Measurements from ENCODE around the gene UXS1.
A peak's percentile ranks its signal among the peaks of the same experiment; 100 is the strongest.

The UXS1 gene

DNA sequence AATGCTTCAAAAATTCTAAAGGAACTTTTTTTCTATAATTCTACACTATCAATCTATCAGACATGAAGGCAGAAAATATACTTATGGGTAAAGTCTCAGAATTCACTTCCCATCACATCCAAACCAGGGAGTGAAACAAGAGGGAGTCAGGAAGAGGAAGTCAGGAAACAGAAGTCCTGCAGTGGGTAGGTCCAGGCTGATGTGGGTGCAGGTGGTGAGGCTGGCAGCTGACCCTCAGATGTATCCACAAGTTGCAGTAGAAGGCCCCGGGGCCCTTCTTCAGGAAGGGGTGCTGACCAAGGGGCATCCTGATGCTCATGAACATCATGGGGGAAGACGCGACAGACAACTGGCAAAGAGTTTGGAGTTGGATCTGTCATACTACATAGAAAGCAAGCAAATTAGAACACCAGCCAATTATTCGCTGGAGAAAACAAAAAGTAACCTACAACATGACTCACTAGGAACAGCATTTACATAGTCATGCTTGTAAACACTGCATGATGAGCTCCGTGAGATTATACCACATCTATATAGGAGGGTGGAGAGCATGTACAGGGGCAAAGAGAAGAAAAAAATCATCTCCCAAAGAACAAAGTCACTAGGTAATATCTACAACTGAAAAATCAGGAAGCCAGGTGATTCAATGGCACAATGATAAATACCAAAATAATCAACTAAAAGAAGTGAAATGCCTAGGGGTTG, 4.2 kb downstream of the UXS1 start:
- peaks cover 0 to 14% (median 0%) of the 10 kb centered on the region in 4 experiments for H3K36me3 ChIP-seq (ENCODE audit: control insufficient read depth in 4 of 4, insufficient read depth in 4 of 4, low read length in 3 of 4)
- no peaks in the 10 kb centered on the region for H3K27me3 ChIP-seq (replicated peaks in 2 of 5; ENCODE audit: control insufficient read depth in 4 of 5, insufficient read depth in 5 of 5, low read length in 4 of 5)
- DNase-seq: peak in 2 of 3 donors; percentile 52 to 66
- H3K4me1 ChIP-seq (ENCODE audit: control extremely low read depth in 1 of 4, control insufficient read depth in 4 of 4, insufficient read depth in 4 of 4, low read length in 3 of 4): peaks cover 18 to 62% (median 47%) of the 10 kb centered on the region in 4 experiments
- ChIA-PET POLR2A (no interaction called here), CTCF (interaction anchor here (2.7 kb wide), 1 partner anchor 23 kb away, joined by 7 read pairs; no protein-coding TSS in a partner anchor)
- H3K4me3 ChIP-seq (ENCODE audit: control insufficient read depth in 1 of 7, extremely low read depth in 1 of 7, insufficient read depth in 4 of 7, low read depth in 2 of 7, low read length in 6 of 7): no peak overlapping the region
- peak overlapping the region in 1 of 2 experiments; percentile 14 for H3K27ac ChIP-seq (ENCODE audit: insufficient read depth in 1 of 2, low read depth in 1 of 2, low read length in 2 of 2, poor library complexity in 1 of 2, severe bottlenecking in 2 of 2)
- no peaks in the 10 kb centered on the region for H3K9me3 ChIP-seq (ENCODE audit: control extremely low read depth in 1 of 5, control insufficient read depth in 4 of 5, insufficient read depth in 2 of 5, low read depth in 1 of 5, low read length in 4 of 5)
- WGBS (ENCODE audit: insufficient coverage): 14% methylated on average over 1 of the region's 5 CpGs

DNA sequence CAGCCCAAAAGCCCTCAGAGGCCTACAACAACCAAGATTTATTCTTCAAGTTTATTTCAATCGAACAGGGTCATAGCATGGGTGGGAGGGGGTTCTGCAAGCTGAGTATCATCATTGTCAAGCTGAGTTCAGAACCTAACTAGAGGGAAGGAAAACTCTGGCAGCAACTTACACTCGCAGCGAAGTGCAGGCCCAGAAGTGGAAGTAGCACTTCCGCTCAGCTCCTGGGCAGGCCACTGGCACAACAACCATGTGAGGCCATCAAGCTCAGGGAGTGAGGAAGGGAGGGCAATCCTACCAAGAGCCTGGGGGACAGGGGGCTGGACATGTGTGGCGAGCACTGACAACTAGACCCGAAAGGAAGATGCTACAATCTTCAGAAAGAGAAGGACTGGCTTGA, 4.8 kb downstream of the UXS1 start:
- peak in 2 of 3 donors; percentile 56 to 69 for DNase-seq
- Histone ChIP-seq H3K4me3 (ENCODE audit: control insufficient read depth in 1 of 7, extremely low read depth in 1 of 7, insufficient read depth in 4 of 7, low read depth in 2 of 7, low read length in 6 of 7) (peak overlapping the region in 2 of 7 experiments; percentile 21 to 42), H3K9me3 (ENCODE audit: control extremely low read depth in 1 of 5, control insufficient read depth in 4 of 5, insufficient read depth in 2 of 5, low read depth in 1 of 5, low read length in 4 of 5) (no peaks in the 10 kb centered on the region), H3K27ac (ENCODE audit: insufficient read depth in 1 of 2, low read depth in 1 of 2, low read length in 2 of 2, poor library complexity in 1 of 2, severe bottlenecking in 2 of 2) (peak overlapping the region in 1 of 2 experiments; percentile 54), H3K36me3 (ENCODE audit: control insufficient read depth in 4 of 4, insufficient read depth in 4 of 4, low read length in 3 of 4) (peaks cover 0 to 14% (median 0%) of the 10 kb centered on the region in 4 experiments), H3K27me3 (replicated peaks in 2 of 5; ENCODE audit: control insufficient read depth in 4 of 5, insufficient read depth in 5 of 5, low read length in 4 of 5) (no peaks in the 10 kb centered on the region), H3K4me1 (ENCODE audit: control extremely low read depth in 1 of 4, control insufficient read depth in 4 of 4, insufficient read depth in 4 of 4, low read length in 3 of 4) (peaks cover 23 to 66% (median 52%) of the 10 kb centered on the region in 4 experiments)
- CTCF ChIA-PET: interaction anchor here (2.7 kb wide), 1 partner anchor 23 kb away, joined by 7 read pairs; no protein-coding TSS in a partner anchor
- POLR2A ChIA-PET: no interaction called here
- 19% methylated on average over 5 of the region's 6 CpGs for WGBS (ENCODE audit: insufficient coverage)

DNA sequence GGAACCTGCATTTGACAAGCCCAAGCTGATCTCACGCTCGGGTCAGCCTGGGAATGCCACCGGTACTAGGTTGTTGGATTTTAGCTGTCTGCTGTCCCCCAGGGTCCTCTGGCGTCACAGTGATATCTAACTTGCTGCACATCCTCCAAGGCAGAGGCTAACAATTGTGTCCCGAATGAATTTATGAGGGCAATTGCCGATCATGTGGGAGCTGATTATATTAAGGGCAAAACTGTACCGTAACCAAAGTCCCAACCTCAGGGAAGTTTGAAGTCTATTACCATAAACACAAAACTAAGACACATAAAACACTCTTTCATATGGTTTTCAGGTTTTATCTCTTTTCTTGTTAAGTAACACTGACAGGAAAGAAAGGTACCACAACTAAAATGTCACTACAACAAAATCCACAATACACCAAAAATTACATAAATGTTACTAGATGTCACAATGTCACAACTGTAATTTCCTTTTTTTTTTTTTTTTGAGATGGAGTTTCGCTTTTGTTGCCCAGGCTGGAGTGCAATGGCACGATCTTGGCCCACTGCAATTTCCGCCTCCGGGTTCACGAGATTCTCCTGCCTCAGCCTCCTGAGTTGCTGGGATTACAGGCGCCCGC, 6.7 kb downstream of the UXS1 start:
- Histone ChIP-seq H3K4me3 (ENCODE audit: control insufficient read depth in 1 of 7, extremely low read depth in 1 of 7, insufficient read depth in 4 of 7, low read depth in 2 of 7, low read length in 6 of 7) (no peak overlapping the region), H3K27ac (ENCODE audit: insufficient read depth in 1 of 2, low read depth in 1 of 2, low read length in 2 of 2, poor library complexity in 1 of 2, severe bottlenecking in 2 of 2) (no peak overlapping the region), H3K27me3 (replicated peaks in 2 of 5; ENCODE audit: control insufficient read depth in 4 of 5, insufficient read depth in 5 of 5, low read length in 4 of 5) (no peaks in the 10 kb centered on the region), H3K36me3 (ENCODE audit: control insufficient read depth in 4 of 4, insufficient read depth in 4 of 4, low read length in 3 of 4) (peaks cover 0 to 14% (median 0%) of the 10 kb centered on the region in 4 experiments), H3K9me3 (ENCODE audit: control extremely low read depth in 1 of 5, control insufficient read depth in 4 of 5, insufficient read depth in 2 of 5, low read depth in 1 of 5, low read length in 4 of 5) (no peaks in the 10 kb centered on the region), H3K4me1 (ENCODE audit: control extremely low read depth in 1 of 4, control insufficient read depth in 4 of 4, insufficient read depth in 4 of 4, low read length in 3 of 4) (peaks cover 21 to 73% (median 56%) of the 10 kb centered on the region in 4 experiments)
- DNase-seq: no peak
- 85% methylated on average over 13 of the region's 14 CpGs for WGBS (ENCODE audit: insufficient coverage)
- ChIA-PET POLR2A (no interaction called here), CTCF (interaction anchor here (1.3 to 1.5 kb wide), 2 partner anchors 8 to 23 kb away, joined by 3 read pairs; no protein-coding TSS in a partner anchor)

DNA sequence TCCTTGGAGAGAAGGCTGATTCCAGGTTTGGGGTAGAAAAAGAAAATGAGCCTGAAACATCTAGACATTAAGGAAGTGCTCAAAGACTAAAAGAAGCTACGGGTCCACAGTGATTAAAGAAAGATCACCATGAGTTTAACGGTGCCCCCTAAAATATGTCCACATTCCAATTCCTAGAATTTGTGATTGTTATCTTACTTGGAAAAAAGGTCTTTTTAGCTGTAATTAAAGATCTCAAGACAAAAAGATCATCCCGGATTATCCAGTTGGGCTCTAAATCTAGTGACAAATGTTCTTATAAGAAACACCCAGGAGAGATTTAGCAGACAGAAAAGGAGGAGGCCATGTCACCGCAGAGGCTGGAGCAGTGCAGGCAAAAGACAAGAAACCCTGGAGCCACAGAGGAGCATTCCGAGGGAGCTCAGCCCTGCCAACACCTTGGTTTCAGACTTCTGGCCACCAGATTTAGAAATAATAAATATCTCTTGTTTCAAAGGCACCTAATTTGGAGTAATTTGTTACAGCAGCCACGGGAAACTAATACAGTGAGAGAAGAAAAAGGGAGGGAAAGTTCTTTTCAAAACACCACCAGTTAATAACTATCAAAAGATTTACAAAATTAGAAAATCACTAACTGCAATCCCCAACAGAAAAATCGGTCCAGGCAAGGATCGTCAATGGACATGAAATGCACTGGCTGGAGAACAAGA, 8.5 kb downstream of the UXS1 start:
- ChIA-PET CTCF (interaction anchor here (1.5 kb wide), 1 partner anchor 10 kb away, joined by 3 read pairs; no protein-coding TSS in a partner anchor), POLR2A (no interaction called here)
- H3K27ac ChIP-seq (ENCODE audit: insufficient read depth in 1 of 2, low read depth in 1 of 2, low read length in 2 of 2, poor library complexity in 1 of 2, severe bottlenecking in 2 of 2): no peak overlapping the region
- WGBS (ENCODE audit: insufficient coverage): 82% methylated on average over 6 of the region's 8 CpGs
- no peaks in the 10 kb centered on the region for H3K27me3 ChIP-seq (replicated peaks in 2 of 5; ENCODE audit: control insufficient read depth in 4 of 5, insufficient read depth in 5 of 5, low read length in 4 of 5)
- peaks cover 0 to 14% (median 0%) of the 10 kb centered on the region in 4 experiments for H3K36me3 ChIP-seq (ENCODE audit: control insufficient read depth in 4 of 4, insufficient read depth in 4 of 4, low read length in 3 of 4)
- H3K9me3 ChIP-seq (ENCODE audit: control extremely low read depth in 1 of 5, control insufficient read depth in 4 of 5, insufficient read depth in 2 of 5, low read depth in 1 of 5, low read length in 4 of 5): no peaks in the 10 kb centered on the region
- no peak for DNase-seq
- H3K4me3 ChIP-seq (ENCODE audit: control insufficient read depth in 1 of 7, extremely low read depth in 1 of 7, insufficient read depth in 4 of 7, low read depth in 2 of 7, low read length in 6 of 7): no peak overlapping the region
- H3K4me1 ChIP-seq (ENCODE audit: control extremely low read depth in 1 of 4, control insufficient read depth in 4 of 4, insufficient read depth in 4 of 4, low read length in 3 of 4): peaks cover 15 to 60% (median 48%) of the 10 kb centered on the region in 4 experiments

DNA sequence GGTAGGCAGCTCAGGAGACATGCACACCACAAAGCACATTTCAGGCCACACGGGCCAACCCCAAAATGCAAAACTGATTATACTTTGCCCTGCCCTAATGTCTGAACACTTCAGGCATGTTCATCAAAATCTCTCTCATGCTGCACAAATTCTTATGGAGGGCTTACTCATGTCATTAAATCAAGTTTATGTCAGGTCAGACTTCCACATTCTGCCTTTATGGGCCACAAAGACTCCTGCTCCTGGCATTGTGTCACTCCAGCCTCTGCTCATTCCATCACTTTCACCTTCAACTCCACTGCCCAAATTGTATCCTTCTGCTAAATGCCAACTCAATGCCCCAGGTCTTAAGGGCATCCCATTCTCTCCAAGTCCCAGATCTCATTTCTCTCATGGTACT, 9.2 kb downstream of the UXS1 start:
- POLR2A ChIA-PET: no interaction called here
- no peaks in the 10 kb centered on the region for H3K9me3 ChIP-seq (ENCODE audit: control extremely low read depth in 1 of 5, control insufficient read depth in 4 of 5, insufficient read depth in 2 of 5, low read depth in 1 of 5, low read length in 4 of 5)
- no peaks in the 10 kb centered on the region for H3K27me3 ChIP-seq (replicated peaks in 2 of 5; ENCODE audit: control insufficient read depth in 4 of 5, insufficient read depth in 5 of 5, low read length in 4 of 5)
- H3K36me3 ChIP-seq (ENCODE audit: control insufficient read depth in 4 of 4, insufficient read depth in 4 of 4, low read length in 3 of 4): peaks cover 0 to 14% (median 0%) of the 10 kb centered on the region in 4 experiments
- H3K27ac ChIP-seq (ENCODE audit: insufficient read depth in 1 of 2, low read depth in 1 of 2, low read length in 2 of 2, poor library complexity in 1 of 2, severe bottlenecking in 2 of 2): no peak overlapping the region
- 100% methylated on average over 1 of the region's 1 CpG for WGBS (ENCODE audit: insufficient coverage)
- no peak overlapping the region for H3K4me3 ChIP-seq (ENCODE audit: control insufficient read depth in 1 of 7, extremely low read depth in 1 of 7, insufficient read depth in 4 of 7, low read depth in 2 of 7, low read length in 6 of 7)
- CTCF ChIA-PET: interaction anchor here (1.6 kb wide), 1 partner anchor 9 kb away, joined by 6 read pairs; no protein-coding TSS in a partner anchor
- H3K4me1 ChIP-seq (ENCODE audit: control extremely low read depth in 1 of 4, control insufficient read depth in 4 of 4, insufficient read depth in 4 of 4, low read length in 3 of 4): peaks cover 15 to 53% (median 46%) of the 10 kb centered on the region in 4 experiments
- DNase-seq: peak in 2 of 3 donors; percentile 50 to 55

DNA sequence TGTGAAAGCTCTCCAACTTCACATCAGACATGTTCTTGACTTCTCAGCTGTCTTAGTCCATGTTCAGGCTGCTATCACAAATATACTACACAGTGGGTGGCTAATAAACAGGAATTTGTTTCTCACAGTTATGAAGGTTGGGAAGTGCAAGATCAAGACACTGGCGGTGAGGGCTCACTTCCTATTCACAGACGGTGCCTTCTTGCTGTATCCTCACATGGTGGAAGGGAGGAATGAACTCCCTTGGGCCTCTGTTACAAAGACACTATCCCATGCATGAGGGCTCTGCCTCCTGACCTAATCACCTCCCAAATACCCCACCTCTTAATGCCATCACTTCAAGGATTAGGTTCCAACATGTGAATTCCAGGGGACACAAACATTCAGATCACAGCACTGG, 9.7 kb downstream of the UXS1 start:
- H3K4me1 ChIP-seq (ENCODE audit: control extremely low read depth in 1 of 4, control insufficient read depth in 4 of 4, insufficient read depth in 4 of 4, low read length in 3 of 4): peaks cover 15 to 49% (median 41%) of the 10 kb centered on the region in 4 experiments
- WGBS (ENCODE audit: insufficient coverage): no CpG with 5 or more reads among the region's 2 CpGs
- ChIA-PET CTCF (interaction anchor here (1.5 to 1.6 kb wide), 2 partner anchors 9 to 17 kb away, joined by 3 to 6 read pairs; no protein-coding TSS in a partner anchor), POLR2A (no interaction called here)
- DNase-seq: no peak
- peak overlapping the region in 1 of 7 experiments; percentile 6 for H3K4me3 ChIP-seq (ENCODE audit: control insufficient read depth in 1 of 7, extremely low read depth in 1 of 7, insufficient read depth in 4 of 7, low read depth in 2 of 7, low read length in 6 of 7)
- H3K27ac ChIP-seq (ENCODE audit: insufficient read depth in 1 of 2, low read depth in 1 of 2, low read length in 2 of 2, poor library complexity in 1 of 2, severe bottlenecking in 2 of 2): no peak overlapping the region
- H3K36me3 ChIP-seq (ENCODE audit: control insufficient read depth in 4 of 4, insufficient read depth in 4 of 4, low read length in 3 of 4): peaks cover 0 to 14% (median 0%) of the 10 kb centered on the region in 4 experiments
- H3K27me3 ChIP-seq (replicated peaks in 2 of 5; ENCODE audit: control insufficient read depth in 4 of 5, insufficient read depth in 5 of 5, low read length in 4 of 5): no peaks in the 10 kb centered on the region
- no peaks in the 10 kb centered on the region for H3K9me3 ChIP-seq (ENCODE audit: control extremely low read depth in 1 of 5, control insufficient read depth in 4 of 5, insufficient read depth in 2 of 5, low read depth in 1 of 5, low read length in 4 of 5)

All from common myeloid progenitor, CD34-positive (primary cell).